ENCODE results near the gene PRKG1. TPM values are rescaled to one million over a fixed set of nuclear protein-coding genes. Genes with fewer than 3 reads are reported as not detected.

PRKG1 gene
- total and polyA plus RNA-seq, 2 of the 4 experiments (the other 2 are of a cell fraction): 3.5 to 18.3 TPM

- no peak overlapping the region for H3K4ac ChIP-seq (ENCODE audit: low read depth, low read length)
- H2BK15ac ChIP-seq (ENCODE audit: low read depth, low read length): no peak overlapping the region
- H3K36me3 ChIP-seq (ENCODE audit: control insufficient read depth, insufficient read depth, low read length): no peaks in the 10 kb centered on the region
- H3K9ac ChIP-seq (ENCODE audit: low read depth, low read length): no peak overlapping the region
- H2BK120ac ChIP-seq (ENCODE audit: low read depth, low read length): no peak overlapping the region
- no peak overlapping the region for H4K8ac ChIP-seq (ENCODE audit: low read depth in 2 of 2, low read length in 2 of 2)
- in situ Hi-C loops (cut with MboI; ENCODE audit: low sequenced_read_pairs): no loop called here
- no peak overlapping the region for H2AK9ac ChIP-seq (replicated peaks; ENCODE audit: low read depth, low read length, poor library complexity)
- no peak overlapping the region for H3K23ac ChIP-seq (ENCODE audit: low read depth, low read length)
- H3K79me1 ChIP-seq (ENCODE audit: low read depth in 1 of 2, low read length in 2 of 2): peaks cover 0 to 10% of the 10 kb centered on the region in 2 experiments; a peak in 2 of 4 replicates
- no peak overlapping the region for H2AFZ ChIP-seq (replicated peaks; ENCODE audit: low read length, poor library complexity)
- no peak overlapping the region for H3K4me2 ChIP-seq (ENCODE audit: low read depth, low read length)
- no peaks in the 10 kb centered on the region for H4K20me1 ChIP-seq (ENCODE audit: insufficient read depth, low read length)
- no CpG with 5 or more reads among the region's 2 CpGs for WGBS, 2 experiments (ENCODE audit: extremely low coverage in 2 of 2, insufficient read length in 1 of 2)
- no TSS peak for BruUV-seq (replicated peaks)
- intact Hi-C loops (cut with micrococcal nuclease): no loop called here
- POLR2A ChIA-PET (ENCODE audit: unreplicated experiment): no interaction called here
- H3K27ac ChIP-seq (ENCODE audit: insufficient read depth, low read length): no peak overlapping the region
- H3K4me1 ChIP-seq (ENCODE audit: control insufficient read depth, insufficient read depth, low read length): peaks cover 5% of the 10 kb centered on the region; the same call in 1 of the 2 replicates
- H2AK5ac ChIP-seq (ENCODE audit: low read depth, low read length): no peak overlapping the region
- no peaks in the 10 kb centered on the region for H3K27me3 ChIP-seq (ENCODE audit: control insufficient read depth, insufficient read depth, low read length)
- DNase-seq (no peak), ATAC-seq (ENCODE audit: low read depth) (peak; percentile 40; the same call in 1 of the 2 replicates)
- H3K18ac ChIP-seq (ENCODE audit: low read depth, low read length): no peak overlapping the region
- no peak overlapping the region for H3K4me3 ChIP-seq (ENCODE audit: insufficient read depth, low read depth, low read length)
- no peak overlapping the region for H2BK20ac ChIP-seq (ENCODE audit: low read depth, low read length)
- dilution Hi-C loops (cut with HindIII; ENCODE audit: low sequenced_read_pairs, unreplicated experiment): no loop called here
- H2BK5ac ChIP-seq (ENCODE audit: low read depth, low read length, poor library complexity, severe bottlenecking): no peak overlapping the region
- CTCF ChIA-PET: interaction anchor here (0.6 to 0.7 kb wide), 2 partner anchors 12 to 618 kb away, joined by 3 read pairs; no protein-coding TSS in a partner anchor
- TF ChIP-seq MAZ (IDR thresholded peaks at IDR 0.05; ENCODE audit: borderline replicate concordance, low read depth, low read length) (no peak), CEBPB (IDR thresholded peaks at IDR 0.05; ENCODE audit: low read depth, low read length) (peak; percentile 31; the same call in 1 of the 2 replicates), MAFK (IDR thresholded peaks at IDR 0.05; ENCODE audit: low read depth, low read length) (no peak)
- no peak overlapping the region for H4K5ac ChIP-seq (ENCODE audit: low read depth, low read length)
- peaks cover 8% of the 10 kb centered on the region; the same call in 1 of the 2 replicates for H3K9me1 ChIP-seq (ENCODE audit: insufficient read depth, low read length)
- no peak overlapping the region for H3K14ac ChIP-seq (replicated peaks; ENCODE audit: low read depth, low read length)
- H3K9me3 ChIP-seq (ENCODE audit: control insufficient read depth, insufficient read depth, low read length): no peaks in the 10 kb centered on the region
- no peak overlapping the region for H3K56ac ChIP-seq (ENCODE audit: extremely low read depth, insufficient read depth, low read length)
- no peak overlapping the region for H4K91ac ChIP-seq (ENCODE audit: insufficient read depth, low read depth, low read length)
These were observed 611.5 kb downstream of the PRKG1 start for GRCh38 chr10:51685768-51686167.
